IPS-18a (cell line): ENCODE results near the gene UBE2F.

Experiments used
- H3K27ac ChIP-seq: one replicate; pipeline ENCODE4 v1.5.1; 2013; ENCODE audit warnings: low read length
- H3K27me3 ChIP-seq: one replicate; pipeline ENCODE4 v1.6.1; 2013; ENCODE audit warnings: mild to moderate bottlenecking, low read length; ENCODE audit not compliant: control insufficient read depth, insufficient read depth
- H3K36me3 ChIP-seq: one replicate; pipeline ENCODE4 v1.6.1; 2013; ENCODE audit warnings: low read depth, low read length; ENCODE audit not compliant: control insufficient read depth
- H3K4me1 ChIP-seq: one replicate; pipeline ENCODE4 v1.6.1; 2013; ENCODE audit warnings: low read depth, low read length; ENCODE audit not compliant: control insufficient read depth
- H3K4me3 ChIP-seq: one replicate; pipeline ENCODE4 v1.5.1; 2013; ENCODE audit warnings: low read length
- H3K9ac ChIP-seq: one replicate; pipeline ENCODE4 v1.6.1; 2013; ENCODE audit warnings: mild to moderate bottlenecking, low read length, moderate library complexity
- H3K9me3 ChIP-seq: one replicate; pipeline ENCODE4 v1.6.1; 2013; ENCODE audit warnings: low read depth, low read length; ENCODE audit not compliant: control insufficient read depth

UBE2F gene, protein sequence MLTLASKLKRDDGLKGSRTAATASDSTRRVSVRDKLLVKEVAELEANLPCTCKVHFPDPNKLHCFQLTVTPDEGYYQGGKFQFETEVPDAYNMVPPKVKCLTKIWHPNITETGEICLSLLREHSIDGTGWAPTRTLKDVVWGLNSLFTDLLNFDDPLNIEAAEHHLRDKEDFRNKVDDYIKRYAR

DNA sequence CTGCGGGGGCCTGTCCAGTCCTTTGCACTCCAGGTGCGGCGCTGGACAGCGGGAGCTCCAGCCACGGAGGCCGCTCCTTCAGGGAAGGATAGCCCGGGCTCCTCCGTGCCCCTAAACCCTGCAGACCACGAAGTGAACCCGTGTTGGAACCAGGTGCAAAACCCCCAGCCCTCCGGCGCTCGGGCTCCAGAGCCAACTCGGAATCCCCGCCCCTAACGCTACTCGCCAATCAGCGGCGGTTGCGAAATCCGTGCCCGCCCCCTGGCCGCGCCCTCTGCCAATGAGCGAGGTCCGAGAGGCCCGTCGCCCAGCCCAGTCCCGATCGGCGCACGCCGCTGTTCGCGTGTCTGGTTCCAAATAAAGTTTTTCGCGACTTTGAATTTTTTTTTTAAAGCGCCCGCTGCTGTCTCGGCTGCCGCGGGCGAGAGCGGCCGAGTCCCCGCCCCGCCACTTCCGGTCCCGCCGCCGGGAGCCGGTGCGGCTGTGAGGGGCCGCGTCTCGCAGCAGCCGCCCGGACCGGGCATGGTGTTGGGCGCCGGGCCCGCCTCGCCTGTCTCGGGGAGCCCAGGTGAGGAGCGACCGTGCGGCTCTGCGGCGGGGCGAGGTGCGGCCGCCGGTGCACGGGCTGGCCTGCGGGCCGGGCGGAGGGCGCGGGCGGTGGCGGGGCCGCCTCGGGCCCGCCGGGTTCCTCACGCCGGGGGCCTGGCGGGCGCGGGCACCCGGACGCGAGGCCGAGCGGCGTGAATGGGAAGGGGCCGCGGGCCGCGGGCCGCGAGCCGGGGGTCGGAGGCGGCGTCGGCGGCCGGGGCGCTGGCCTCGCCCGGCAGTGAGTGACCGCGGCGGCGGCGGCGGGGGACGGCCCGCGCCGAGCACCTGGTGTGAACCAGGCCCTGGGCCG, at the start of gene UBE2F:
Gene UBE2F, plus strand, starts transcription at position 450 of the 898 bp plus-strand sequence. CDS start 6,094 bp downstream, outside the sequence.
- Histone ChIP-seq H3K9ac (peak within 1 kb of the TSS; percentile 62), H3K27me3 (no peaks in the 10 kb centered on the region), H3K4me3 (peak within 1 kb of the TSS; percentile 80), H3K9me3 (no peaks in the 10 kb centered on the region), H3K4me1 (peaks cover 4% of the 10 kb centered on the region), H3K27ac (no peak within 1 kb of the TSS), H3K36me3 (no peaks in the 10 kb centered on the region)

DNA sequence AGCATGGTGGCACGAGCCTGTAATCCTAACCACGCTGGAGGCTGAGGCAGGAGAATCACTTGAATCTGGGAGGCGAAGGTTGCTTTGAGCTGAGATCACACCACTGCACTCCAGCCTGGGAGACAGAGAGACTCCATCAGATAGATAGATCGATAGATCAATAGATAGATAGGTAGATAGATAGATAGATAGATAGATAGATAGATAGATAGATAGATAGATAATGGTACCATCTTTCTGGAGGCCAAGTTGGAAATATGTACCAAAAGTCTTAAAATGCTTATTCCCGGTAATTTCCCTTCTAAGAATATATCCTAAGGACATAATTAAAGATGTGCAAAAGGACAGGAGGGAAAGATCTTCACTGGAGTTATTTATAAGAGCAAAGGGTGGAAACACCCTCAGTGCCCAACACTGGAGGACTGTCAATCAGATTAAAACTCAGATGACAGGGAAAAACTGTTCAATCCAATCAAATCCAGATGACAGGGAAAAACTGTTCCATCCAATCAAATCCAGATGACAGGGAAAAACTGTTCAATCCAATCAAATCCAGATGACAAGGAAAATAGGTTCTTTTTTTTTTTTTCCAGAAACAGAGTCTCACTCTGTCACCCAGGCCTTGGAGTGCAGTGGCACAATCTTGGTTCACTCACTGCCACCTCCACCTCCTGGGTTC, 49.0 kb upstream of the UBE2F start:
- H3K27ac ChIP-seq: no peak overlapping the region
- no peaks in the 10 kb centered on the region for H3K36me3 ChIP-seq
- H3K9ac ChIP-seq: no peak overlapping the region

DNA sequence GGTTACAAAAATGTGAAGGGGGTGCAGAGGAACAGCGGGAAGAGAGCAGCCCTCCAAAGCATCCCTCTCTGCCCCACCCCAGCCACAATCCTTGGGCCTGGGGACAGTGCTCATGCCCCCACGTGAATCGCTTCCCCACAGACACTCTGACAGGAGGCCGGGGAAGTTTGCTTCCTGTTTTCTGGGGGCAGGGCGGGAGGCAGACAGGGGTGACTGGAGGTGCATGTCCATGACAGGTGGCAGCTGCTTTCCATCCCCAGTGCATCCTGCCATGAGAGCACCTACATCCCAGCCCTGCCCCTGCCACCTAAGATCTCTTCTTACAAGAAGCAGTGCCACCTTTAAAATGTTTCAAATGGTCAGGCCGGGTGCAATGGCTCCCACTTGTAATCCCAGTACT, 47.2 kb upstream of the UBE2F start:
- peaks cover 5% of the 10 kb centered on the region for H3K4me1 ChIP-seq
- peaks cover 8% of the 10 kb centered on the region for H3K27me3 ChIP-seq

More for the DNA sequence above, 49.0 kb upstream of the UBE2F start:
- peaks cover 2% of the 10 kb centered on the region for H3K27me3 ChIP-seq
- H3K9me3 ChIP-seq: no peaks in the 10 kb centered on the region
- H3K4me1 ChIP-seq: no peaks in the 10 kb centered on the region
- no peak overlapping the region for H3K4me3 ChIP-seq

DNA sequence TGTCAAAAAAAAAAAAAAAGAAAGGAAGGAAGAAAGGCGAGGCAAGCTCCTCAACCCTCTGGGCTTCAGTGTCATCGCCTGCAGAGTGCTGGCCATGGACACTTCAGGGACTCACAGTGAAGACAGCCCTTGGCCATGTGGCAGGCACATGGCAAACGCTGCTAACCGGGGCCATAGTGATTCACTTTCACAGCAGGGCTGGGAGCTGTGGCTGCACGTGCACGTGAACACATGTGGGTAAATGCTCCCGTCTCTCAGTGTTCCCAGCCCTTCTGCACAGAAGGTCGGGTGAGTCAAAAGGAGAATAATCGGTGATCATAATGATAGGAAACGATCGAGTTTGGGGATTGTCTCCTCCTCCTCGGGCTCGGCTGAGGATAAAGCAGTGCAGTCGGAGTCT, 46.1 kb upstream of the UBE2F start:
- Histone ChIP-seq H3K9me3 (no peaks in the 10 kb centered on the region), H3K9ac (no peak overlapping the region), H3K4me3 (no peak overlapping the region), H3K27me3 (peaks cover 8% of the 10 kb centered on the region), H3K36me3 (no peaks in the 10 kb centered on the region), H3K27ac (no peak overlapping the region), H3K4me1 (peaks cover 5% of the 10 kb centered on the region)

More for the DNA sequence above, 47.2 kb upstream of the UBE2F start:
- no peak overlapping the region for H3K27ac ChIP-seq
- no peaks in the 10 kb centered on the region for H3K9me3 ChIP-seq
- no peaks in the 10 kb centered on the region for H3K36me3 ChIP-seq
- no peak overlapping the region for H3K9ac ChIP-seq
- no peak overlapping the region for H3K4me3 ChIP-seq

DNA sequence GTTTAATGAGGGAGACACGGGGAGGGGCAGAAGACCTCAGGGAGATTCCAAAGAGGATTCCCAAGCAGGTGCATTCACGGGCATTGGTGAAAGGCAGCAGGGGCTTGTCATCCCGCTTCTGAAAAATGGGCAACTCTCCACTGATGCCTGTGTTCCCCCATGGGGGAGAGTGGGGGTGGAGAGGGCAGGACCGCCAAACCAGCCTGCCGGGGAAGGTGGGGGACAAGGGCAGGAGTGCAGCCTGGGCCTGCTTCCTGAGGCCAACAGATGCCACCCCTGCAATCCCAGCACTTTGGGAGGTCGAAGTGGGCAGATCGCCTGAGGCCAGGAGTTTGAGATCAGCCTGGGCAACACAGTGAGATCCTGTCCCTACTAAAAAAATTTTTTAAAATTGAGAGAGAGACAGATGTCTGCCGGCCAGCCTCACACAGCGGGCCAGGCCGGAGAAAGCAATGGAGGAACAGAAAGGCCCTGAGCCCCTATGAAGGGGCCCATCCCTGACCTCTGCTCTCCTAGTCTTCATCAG, 44.8 kb upstream of the UBE2F start:
- H3K27me3 ChIP-seq: peaks cover 8% of the 10 kb centered on the region
- no peak overlapping the region for H3K4me3 ChIP-seq
- H3K9ac ChIP-seq: no peak overlapping the region
- no peak overlapping the region for H3K27ac ChIP-seq
- peaks cover 5% of the 10 kb centered on the region for H3K4me1 ChIP-seq
- no peaks in the 10 kb centered on the region for H3K9me3 ChIP-seq
- no peaks in the 10 kb centered on the region for H3K36me3 ChIP-seq

DNA sequence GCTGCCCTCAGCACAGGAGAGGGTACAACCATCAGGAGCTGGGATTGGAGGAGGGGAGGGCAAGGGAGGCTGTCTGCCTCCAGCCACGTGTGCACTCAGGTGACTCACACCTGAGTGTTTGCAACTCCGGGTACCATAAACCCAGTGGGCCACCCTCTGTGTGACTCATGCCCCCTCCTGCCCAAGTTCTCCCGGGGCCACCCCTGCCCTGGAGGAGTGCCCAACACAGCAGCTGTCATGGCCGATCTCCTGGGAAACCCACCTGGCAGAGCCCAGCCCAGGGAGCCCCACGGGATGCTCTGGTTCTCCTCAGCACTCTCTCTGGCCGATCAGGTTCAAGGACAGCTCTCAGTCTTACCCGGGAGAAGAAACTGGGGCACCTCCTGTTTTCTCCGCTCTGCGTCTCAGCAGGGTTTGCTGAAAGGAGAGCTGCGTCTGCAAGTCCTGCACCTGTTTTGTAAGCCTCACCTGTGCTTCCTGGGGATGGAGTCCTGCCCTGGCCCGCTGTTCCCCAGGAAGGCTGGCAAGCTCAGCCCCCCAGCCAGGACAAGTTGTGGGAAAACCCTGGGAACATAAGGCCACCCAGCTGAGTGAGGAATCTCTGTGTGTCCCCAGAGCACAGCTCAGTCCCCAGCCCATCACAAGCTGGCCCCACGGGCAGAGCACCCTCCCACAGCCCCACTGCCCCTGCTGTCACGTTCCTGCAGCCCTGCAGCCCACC, 44.0 kb upstream of the UBE2F start:
- Histone ChIP-seq H3K9ac (no peak overlapping the region), H3K9me3 (no peaks in the 10 kb centered on the region), H3K27ac (no peak overlapping the region), H3K4me1 (peaks cover 5% of the 10 kb centered on the region), H3K36me3 (no peaks in the 10 kb centered on the region), H3K27me3 (peaks cover 8% of the 10 kb centered on the region), H3K4me3 (no peak overlapping the region)

DNA sequence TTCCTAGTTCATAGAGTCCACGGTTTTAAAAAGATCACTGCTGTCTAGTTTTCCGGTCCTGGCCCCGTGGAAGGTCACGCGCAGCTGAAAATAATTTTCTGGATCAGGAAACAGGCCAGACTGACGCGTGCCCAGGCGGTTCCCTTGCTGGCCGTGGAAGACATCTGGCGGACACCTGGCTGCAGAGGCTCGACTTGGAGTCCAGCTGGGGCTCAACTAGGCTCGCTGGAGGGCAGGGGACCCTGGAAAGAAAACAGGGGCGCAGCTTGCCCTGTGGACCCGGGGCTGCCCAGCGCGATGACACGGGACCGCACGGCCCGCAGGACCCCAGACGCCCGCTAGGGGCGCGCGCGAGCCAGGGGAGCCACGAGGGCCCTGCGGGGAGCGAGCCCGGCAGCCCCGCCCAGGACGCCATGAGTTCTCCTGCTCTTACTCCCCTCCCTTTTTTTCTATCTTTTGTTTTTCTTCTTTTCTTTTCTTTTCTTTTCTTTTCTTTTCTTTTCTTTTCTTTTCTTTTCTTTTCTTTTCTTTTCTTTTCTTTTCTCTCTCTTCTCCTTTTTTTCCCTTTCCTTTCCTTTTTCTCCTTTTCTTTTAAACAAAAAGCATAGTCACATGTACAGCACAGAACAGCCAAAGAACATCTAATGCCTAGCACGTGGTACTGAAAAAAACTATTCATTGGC, 43.2 kb upstream of the UBE2F start:
- Histone ChIP-seq H3K27me3 (peaks cover 8% of the 10 kb centered on the region), H3K4me3 (no peak overlapping the region), H3K9me3 (no peaks in the 10 kb centered on the region), H3K4me1 (peaks cover 5% of the 10 kb centered on the region), H3K9ac (no peak overlapping the region), H3K27ac (no peak overlapping the region), H3K36me3 (no peaks in the 10 kb centered on the region)

DNA sequence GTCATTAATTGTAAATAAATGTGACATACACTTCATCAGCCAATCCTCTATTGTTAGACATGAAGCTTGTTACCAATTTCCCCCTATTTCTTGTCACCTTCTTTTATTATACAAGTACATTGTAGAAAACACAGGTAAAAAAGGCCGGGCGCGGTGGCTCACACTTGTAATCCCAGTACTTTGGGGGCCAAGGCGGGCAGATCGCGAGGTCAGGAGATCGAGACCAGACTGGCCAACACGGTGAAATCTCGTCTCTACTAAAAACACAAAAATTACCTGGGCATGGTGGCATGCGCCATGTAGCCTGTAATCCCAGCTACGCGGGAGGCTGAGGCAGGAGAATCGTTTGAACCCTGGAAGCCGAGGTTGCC, 42.7 kb upstream of the UBE2F start:
- Histone ChIP-seq H3K4me3 (no peak overlapping the region), H3K27ac (no peak overlapping the region)

DNA sequence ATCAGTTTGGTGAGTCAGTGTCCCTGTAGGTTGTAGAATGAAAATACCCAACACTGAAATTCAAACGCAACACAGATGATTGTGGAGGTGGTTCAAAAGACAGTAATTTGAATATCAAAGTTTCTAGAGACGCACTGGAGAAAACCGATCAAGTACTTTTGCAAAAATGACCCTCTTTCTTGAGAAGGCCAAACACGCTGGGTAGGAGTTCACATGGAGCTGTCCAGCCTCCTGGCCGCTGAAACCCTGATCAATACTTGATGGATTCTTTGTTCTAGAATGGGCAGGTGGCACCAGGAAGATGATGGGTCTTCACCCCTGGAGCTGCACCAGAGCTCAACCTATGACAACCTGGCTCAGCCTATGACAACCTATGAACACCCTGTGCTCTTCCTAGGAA, 39.7 kb upstream of the UBE2F start:
- Histone ChIP-seq H3K9me3 (peaks cover 9% of the 10 kb centered on the region), H3K36me3 (no peaks in the 10 kb centered on the region), H3K9ac (no peak overlapping the region), H3K4me1 (peaks cover 5% of the 10 kb centered on the region), H3K27me3 (peaks cover 8% of the 10 kb centered on the region), H3K27ac (no peak overlapping the region), H3K4me3 (no peak overlapping the region)

More for the DNA sequence above, 42.7 kb upstream of the UBE2F start:
- Histone ChIP-seq H3K27me3 (peaks cover 8% of the 10 kb centered on the region), H3K4me1 (peaks cover 5% of the 10 kb centered on the region), H3K9me3 (no peaks in the 10 kb centered on the region), H3K36me3 (no peaks in the 10 kb centered on the region), H3K9ac (no peak overlapping the region)

DNA sequence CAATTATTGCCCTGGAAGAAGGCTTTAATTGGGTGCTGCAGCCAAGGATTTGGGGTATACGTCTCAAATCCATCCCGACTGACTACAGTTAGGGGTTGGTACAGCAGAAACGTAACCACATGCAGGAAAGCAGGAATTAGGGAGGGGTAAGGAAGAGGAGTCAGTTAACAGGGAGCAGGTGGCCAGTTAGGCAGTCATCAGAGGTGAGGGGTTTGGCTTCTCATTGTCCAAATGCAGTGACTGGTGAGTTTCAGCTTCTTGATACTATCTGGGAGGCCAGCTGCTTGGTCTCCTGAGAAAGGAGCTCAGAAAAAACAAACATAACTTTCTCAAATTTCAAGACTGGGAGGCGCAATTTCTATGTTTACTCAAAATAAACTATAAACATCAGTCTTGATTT, 38.8 kb upstream of the UBE2F start:
- no peaks in the 10 kb centered on the region for H3K36me3 ChIP-seq
- peaks cover 9% of the 10 kb centered on the region for H3K9me3 ChIP-seq
- H3K4me3 ChIP-seq: no peak overlapping the region
- no peak overlapping the region for H3K9ac ChIP-seq
- H3K4me1 ChIP-seq: peaks cover 5% of the 10 kb centered on the region
- no peak overlapping the region for H3K27ac ChIP-seq
- H3K27me3 ChIP-seq: peaks cover 5% of the 10 kb centered on the region
